ENCODE measurements around the gene SERPINI1. TPM values are rescaled to one million over a fixed set of nuclear protein-coding genes. Genes with fewer than 3 reads are reported as not detected.

Gene SERPINI1
- total and polyA plus RNA-seq, 2 of the 8 experiments (the other 6 are each of a cell fraction or from before 2014, with no cell fraction given) = 5.3 to 9.9 TPM

- ChIA-PET POLR2A (ENCODE audit: partially characterized antibody) (no interaction called here), CTCF (ENCODE audit: partially characterized antibody) (no interaction called here)
- Histone ChIP-seq H3K4me1 (replicated peaks in 1 of 4; ENCODE audit: control insufficient read depth in 3 of 4, insufficient read depth in 4 of 4, low read length in 3 of 4) (no peaks in the 10 kb centered on the region; a peak in 1 of 7 replicates), H3K14ac (ENCODE audit: insufficient read length) (no peak overlapping the region), H3K56ac (replicated peaks; ENCODE audit: insufficient read length, low read depth, low read length) (no peak overlapping the region), H3K27ac (ENCODE audit: low read depth, low read length) (no peak overlapping the region), H2BK12ac (ENCODE audit: low read depth, low read length) (no peak overlapping the region), H3K27me3 (replicated peaks in 1 of 4; ENCODE audit: control insufficient read depth in 3 of 4, extremely low read depth in 1 of 4, insufficient read depth in 3 of 4, low read length in 3 of 4) (no peaks in the 10 kb centered on the region), H3K79me2 (ENCODE audit: control insufficient read depth in 1 of 2, insufficient read depth in 2 of 2, low read length in 2 of 2) (peaks cover 0 to 47% of the 10 kb centered on the region in 2 experiments; a peak in 3 of 4 replicates), H3K9ac (replicated peaks in 1 of 4; ENCODE audit: extremely low read depth in 1 of 4, low read depth in 3 of 4, low read length in 3 of 4) (no peak overlapping the region), H2BK20ac (ENCODE audit: low read length) (no peak overlapping the region), H3K4ac (replicated peaks; ENCODE audit: insufficient read length, low read depth, low read length) (no peak overlapping the region), H2AK5ac (ENCODE audit: low read depth, low read length) (no peak overlapping the region), H4K5ac (ENCODE audit: insufficient read length, low read depth, low read length) (no peak overlapping the region), H4K20me1 (replicated peaks in 1 of 2; ENCODE audit: control insufficient read depth in 1 of 2, insufficient read depth in 2 of 2, low read length in 2 of 2) (no peaks in the 10 kb centered on the region), H3K23ac (ENCODE audit: insufficient read length) (no peak overlapping the region), H4K8ac (ENCODE audit: extremely low read depth, insufficient read depth, low read length) (no peak overlapping the region), H3K18ac (ENCODE audit: extremely low read depth, low read length) (no peak overlapping the region), H2AFZ (ENCODE audit: low read length) (no peak overlapping the region), H2BK15ac (ENCODE audit: low read length) (no peak overlapping the region), H4K91ac (replicated peaks; ENCODE audit: insufficient read length, low read length) (no peak overlapping the region), H3K4me3 (ENCODE audit: extremely low read depth in 1 of 4, insufficient read depth in 2 of 4, low read depth in 3 of 4, low read length in 4 of 4) (no peak overlapping the region), H3K79me1 (ENCODE audit: low read depth, low read length) (no peaks in the 10 kb centered on the region), H3K36me3 (ENCODE audit: control insufficient read depth in 2 of 4, insufficient read depth in 4 of 4, low read length in 3 of 4) (no peaks in the 10 kb centered on the region; a peak in 1 of 8 replicates), H2BK5ac (ENCODE audit: low read depth, low read length) (no peak overlapping the region), H3K23me2 (ENCODE audit: low read depth, low read length) (peaks cover 2% of the 10 kb centered on the region; the same call in 1 of the 2 replicates), H3K4me2 (ENCODE audit: insufficient read depth in 1 of 2, low read depth in 2 of 2, low read length in 2 of 2) (no peak overlapping the region), H2BK120ac (replicated peaks; ENCODE audit: low read depth, low read length) (no peak overlapping the region), H3K9me3 (ENCODE audit: insufficient read depth in 2 of 2, low read depth in 1 of 2, low read length in 1 of 2) (no peaks in the 10 kb centered on the region)
- TF ChIP-seq BCL11A (IDR thresholded peaks at IDR 0.05; ENCODE audit: low read depth in 2 of 2, low read length in 2 of 2) (no peak), RNF2 (IDR thresholded peaks at IDR 0.05; ENCODE audit: borderline replicate concordance, low read depth, low read length, missing control alignments, poor library complexity, severe bottlenecking) (no peak), SP4 (IDR thresholded peaks at IDR 0.05; ENCODE audit: low read length) (no peak), SP1 (IDR thresholded peaks at IDR 0.05; ENCODE audit: low read depth, low read length) (no peak), SIX5 (IDR thresholded peaks at IDR 0.05; ENCODE audit: low read depth, low read length) (no peak), POLR2A (IDR thresholded peaks at IDR 0.05; ENCODE audit: control extremely low read depth in 1 of 2, low read depth in 2 of 2, low read length in 2 of 2) (no peak), PHF8 (conservative IDR thresholded peaks at IDR 0.05; ENCODE audit: low read depth, low read length) (no peak), SAP30 (IDR thresholded peaks at IDR 0.05; ENCODE audit: insufficient read depth, insufficient replicate concordance, low read length) (no peak), GABPA (IDR thresholded peaks at IDR 0.05; ENCODE audit: borderline replicate concordance, insufficient read depth, low read length) (no peak), ATF3 (IDR thresholded peaks at IDR 0.05; ENCODE audit: insufficient read depth, low read depth, low read length) (no peak), RXRA (IDR thresholded peaks at IDR 0.05; ENCODE audit: insufficient read depth, low read depth, low read length) (no peak), ATF2 (IDR thresholded peaks at IDR 0.05; ENCODE audit: low read length) (no peak)
- no peak for DNase-seq (ENCODE audit: low read depth in 1 of 2, low spot score in 2 of 2)
- FAIRE-seq = no peak
- 80% methylated on average over 2 of the region's 2 CpGs; no CpG with 5 or more reads in 1 of the 2 experiments for WGBS, 2 experiments (ENCODE audit: extremely low coverage in 1 of 2, insufficient coverage in 1 of 2, insufficient read length in 1 of 2, insufficient replicate concordance in 2 of 2, low coverage in 1 of 2, low lambda C conversion rate in 2 of 2, missing lambda C conversion rate in 1 of 2)
Measured at GRCh38 chr3:167738037-167738436, 2.5 kb downstream of the SERPINI1 start.

Data from H1 (cell line).